ENCODE measurements around the gene CGB5.
"Not testable (repeated sequence)": the region's sequence is repeated elsewhere in the genome, so short reads cannot be mapped to it uniquely, and the experiment has no call there.

Gene CGB5

DNA sequence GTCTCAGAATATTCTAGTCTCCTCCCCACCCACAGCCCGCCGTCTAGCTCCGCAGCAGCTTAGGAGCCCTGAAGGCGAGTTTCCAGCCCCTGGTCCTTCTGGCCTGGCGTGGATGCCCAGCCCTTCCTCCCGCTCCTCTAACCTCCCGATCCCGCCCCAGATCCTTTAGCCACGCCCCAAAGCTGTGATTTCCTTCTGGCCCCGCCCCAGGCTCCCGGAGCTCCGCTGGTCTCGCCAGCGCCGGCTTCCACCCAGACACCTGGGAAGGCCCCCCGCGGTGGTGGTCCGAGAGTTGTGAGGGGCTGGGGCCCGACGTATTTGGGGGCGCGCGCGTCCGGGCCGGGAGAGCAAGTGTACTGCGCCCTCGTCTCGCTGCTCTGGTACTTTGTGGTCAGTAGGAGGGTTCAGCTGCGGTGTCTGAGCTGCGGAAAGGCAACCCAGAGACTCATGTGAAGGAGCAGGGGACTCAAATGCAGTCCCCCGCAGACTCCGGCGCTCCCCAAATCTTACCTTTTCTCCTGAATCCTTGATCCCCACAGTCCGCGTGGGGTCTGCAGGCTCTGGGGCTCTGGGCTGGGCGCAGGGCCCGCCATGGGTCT is 14.1 kb downstream of the CGB5 start, which contains the start of gene CGB7:
CGB7 (minus strand) TSS at position 114 of the 599 bp plus-strand sequence. CDS start 2,374 bp downstream, outside the sequence.
- DNase-seq (ENCODE audit: low read depth): no peak

DNA sequence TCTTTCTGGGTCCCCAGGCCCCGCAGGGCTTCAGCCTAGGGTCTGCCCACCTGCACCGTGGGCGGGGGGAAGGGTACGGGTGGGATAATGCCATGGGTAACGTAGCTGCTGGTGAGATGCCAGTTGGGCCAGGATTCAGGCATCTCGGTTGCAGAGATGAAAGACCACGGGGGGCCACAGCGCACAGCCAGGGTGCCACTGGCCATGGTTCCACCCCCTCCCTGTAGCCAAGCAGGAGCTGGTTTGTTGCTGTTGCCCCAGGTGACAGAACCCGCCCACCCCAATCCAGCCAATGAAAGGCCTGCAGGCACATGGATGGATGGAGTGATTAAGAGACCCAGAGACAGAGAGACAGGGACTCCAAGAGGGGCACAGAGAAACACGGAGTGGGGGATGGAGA is 14.9 kb downstream of the CGB5 start:
- DNase-seq (ENCODE audit: low read depth): no peak

DNA sequence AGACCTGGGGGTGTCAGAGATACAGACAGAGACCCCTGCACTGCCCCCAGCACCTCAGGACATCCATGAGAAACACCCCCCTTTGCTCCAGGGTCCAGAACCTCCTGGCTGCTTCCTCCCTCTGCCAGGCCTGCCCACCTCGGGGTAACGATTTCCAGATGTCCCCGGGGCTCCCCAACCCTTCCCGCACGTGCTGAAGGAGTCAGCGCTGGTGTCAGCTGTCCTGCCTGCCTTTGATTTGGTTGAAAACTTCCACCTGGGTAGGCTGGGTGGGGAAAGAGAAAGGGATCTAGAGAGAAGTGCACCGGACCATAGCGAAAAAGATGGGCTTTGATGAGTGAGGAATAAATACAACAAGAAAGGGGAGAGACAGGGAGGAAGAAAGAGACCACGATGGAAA is 15.4 kb downstream of the CGB5 start:
- DNase-seq (ENCODE audit: low read depth): no peak

DNA sequence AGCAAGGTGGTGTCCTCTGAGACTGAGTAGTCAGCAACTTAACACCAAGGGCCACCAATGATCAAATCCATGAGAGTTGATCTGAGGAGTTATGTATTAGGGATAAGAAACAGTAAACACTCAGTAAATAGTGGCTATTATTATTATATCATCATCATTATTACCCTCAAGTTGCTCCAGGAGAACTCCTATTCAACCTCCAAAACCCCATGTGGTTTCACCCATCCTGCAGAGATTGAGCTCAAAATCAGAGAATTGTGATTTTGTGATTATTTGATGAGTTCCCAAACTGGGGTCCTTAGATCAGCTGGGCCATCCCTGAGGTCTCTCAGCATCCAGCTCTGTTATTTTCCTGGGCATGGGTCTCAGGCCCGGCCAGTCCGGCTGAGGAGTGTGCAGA is 17.4 kb downstream of the CGB5 start:
- no peak for DNase-seq (ENCODE audit: low read depth)

DNA sequence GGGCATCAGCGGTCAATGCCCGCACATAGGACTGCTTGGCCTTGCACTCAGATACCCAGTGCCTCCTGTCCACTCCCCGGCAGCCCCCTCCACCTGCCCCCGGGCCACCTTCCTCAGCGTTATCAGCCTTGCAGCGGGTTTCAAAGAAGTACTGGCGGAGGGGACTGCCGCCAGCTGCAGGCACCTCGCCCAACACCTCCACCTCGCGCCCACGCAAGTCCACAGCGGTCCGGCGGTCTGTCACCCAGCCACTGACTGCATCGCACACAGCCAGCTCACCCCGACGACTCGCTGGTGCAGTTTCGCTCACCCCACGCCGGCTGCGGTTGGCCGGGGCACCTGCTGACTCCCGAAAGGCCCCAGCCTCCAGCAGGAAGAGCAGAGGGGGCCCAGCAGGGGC is 17.8 kb downstream of the CGB5 start:
- DNase-seq (ENCODE audit: low read depth): no peak

DNA sequence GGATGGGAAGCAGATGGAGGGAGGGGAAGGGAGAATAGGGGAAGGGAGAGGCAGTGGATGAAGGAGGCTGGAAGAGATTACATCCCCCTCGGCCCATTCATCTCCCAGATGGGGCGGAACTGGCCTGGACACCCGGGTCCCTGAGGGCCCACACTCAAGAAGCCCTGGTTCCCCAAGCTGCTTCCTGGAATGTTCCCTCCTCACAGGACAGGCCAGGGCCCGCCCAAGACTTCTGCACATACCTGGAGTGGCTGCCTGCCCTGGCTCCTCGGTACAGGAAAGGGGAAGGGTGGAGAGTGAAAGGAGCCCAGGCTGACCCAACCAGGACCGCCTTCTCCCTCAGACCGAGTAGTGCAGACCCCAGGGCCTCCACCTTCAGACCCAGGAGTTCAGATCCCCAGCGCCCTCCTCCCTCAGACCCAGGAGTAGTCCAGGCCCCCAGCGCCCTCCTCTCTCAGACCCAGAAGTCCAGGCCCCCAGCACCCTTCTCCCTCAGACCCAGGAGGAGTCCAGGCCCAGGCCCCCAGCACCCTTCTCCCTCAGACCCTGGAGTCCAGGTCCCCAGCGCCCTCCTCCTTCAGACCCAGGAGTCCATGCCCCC is 20.5 kb downstream of the CGB5 start:
- no peak for DNase-seq (ENCODE audit: low read depth)

DNA sequence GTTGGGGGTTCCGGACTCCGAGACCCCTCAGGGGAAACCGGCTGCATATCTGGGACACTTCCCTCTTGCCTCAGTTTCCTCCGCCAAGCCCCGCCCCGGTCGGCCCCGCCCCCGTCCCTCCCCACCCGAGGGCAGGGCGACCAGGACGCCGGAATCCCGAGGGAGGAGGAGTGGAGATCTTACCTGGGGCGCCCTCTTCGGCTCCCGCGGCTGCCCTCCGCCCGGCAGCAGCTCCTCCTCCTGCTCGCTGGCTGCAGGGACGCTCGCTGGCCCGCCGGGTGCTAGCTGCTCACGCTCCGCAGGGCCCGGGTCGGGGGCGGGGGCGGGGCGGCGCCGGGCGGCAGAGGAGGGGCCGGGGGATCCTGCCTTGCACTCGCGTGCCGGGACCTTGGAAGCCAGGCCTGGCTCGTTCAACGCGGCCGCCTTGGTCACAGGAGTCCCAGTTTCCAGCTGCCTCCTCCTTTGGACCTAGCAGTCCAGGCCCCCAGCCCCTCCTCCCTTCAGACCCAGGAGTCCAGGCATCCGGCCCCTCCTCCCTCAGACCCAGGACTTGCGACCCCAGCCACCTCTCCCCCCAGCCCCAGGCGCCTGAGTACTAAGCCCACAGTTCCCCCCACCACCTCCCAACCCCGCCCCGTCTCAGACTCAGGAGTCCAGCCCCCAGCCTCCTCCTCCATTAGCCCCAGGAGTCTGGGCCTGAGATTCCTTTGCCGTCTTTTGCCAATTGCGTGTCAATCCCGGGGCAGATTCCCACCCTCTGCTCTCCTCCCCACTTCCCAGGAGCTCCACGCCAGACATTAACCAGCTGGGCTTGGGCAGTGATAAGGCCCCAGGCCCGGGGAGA is 21.3 kb downstream of the CGB5 start, which contains the start of gene NTF4:
NTF4 (minus strand) TSS at position 51 of the 844 bp plus-strand sequence. CDS start 2,821 bp downstream, outside the sequence.
- no peak for DNase-seq (ENCODE audit: low read depth)

DNA sequence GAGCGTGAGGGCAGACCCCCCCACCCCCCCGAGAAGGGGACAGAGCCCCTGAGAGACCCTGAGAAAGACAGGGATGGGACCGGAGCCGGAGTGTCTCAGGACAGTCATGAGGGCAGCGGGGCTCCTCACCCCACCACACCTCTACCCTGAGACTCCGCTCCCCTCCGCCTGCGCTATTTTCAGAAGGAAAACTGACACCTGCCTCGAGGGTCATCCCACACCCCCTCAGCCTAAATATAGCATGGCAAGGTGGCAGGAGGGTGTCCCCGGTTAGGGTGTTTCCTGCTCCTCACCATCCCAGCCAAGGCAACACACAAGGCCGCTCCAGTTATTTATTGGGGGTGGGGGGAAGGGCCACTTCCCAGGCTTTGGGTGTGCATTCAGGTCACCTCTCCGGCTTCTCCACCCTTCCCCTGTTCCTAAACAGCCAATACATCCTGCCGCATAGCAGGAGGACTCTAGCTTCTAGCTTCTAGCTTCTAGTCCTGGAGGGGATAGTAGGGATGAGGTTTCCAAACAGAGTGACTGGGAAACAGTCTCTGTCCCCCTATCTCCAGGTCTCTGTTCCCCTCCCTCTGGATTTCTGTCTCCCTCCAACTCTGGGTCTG is 22.4 kb downstream of the CGB5 start:
- no peak for DNase-seq (ENCODE audit: low read depth)

DNA sequence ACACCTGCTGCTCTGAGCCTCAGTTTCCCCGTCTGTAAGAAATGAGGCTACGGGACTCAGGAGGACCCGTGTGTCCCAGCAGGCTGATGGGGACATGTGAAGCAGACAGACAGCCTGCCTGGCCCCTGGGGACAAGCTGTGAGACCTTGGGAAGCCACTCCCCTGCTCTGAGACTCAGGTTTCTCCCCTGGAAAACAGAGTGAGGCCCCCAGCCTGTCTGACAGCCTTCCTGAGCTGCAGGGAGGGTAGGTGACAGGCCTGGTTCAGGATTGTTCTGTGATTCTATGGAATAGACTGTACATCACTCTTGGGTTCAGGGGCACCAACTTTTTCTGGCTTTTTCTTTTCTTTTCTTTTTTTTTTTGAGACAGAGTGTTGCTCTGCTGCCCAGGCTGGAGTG is 23.9 kb downstream of the CGB5 start:
- no peak for DNase-seq (ENCODE audit: low read depth)

DNA sequence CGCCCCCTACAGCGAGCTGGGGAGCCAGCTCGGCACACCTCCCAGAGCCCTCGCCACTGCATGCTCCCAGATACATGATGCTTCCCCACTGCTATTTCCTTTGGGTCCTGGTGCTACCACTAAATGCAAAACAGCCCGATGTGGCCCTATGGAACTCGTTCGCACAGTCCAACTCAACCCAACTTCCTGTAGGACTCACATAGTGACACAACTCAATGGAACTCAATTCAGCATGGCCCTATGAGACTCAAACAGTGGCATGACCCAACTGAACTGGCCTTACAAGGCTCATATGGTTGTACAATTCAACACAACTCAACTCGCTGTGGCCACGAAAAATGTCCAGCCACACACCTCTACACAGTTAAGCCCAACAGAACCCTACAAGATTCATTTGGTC is 25.4 kb downstream of the CGB5 start:
- no peak for DNase-seq (ENCODE audit: low read depth)

DNA sequence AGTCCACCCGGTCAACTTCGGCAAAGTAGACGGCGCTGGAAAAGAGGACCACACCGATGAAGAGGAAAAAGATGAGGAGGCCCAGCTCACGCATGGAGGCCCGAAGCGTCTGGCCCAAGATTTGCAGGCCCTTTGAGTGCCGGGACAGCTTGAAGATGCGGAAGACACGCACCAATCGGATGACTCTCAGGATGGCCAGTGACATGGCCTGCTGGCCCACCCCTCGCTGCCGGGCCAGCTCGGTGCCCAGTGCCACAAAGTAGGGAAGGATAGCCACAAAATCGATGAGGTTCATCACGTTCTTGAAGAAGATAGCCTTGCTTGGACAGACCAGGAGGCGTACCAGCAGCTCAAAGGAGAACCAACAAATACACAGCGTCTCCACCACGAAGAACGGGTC is 26.8 kb downstream of the CGB5 start:
- no peak for DNase-seq (ENCODE audit: low read depth)

DNA sequence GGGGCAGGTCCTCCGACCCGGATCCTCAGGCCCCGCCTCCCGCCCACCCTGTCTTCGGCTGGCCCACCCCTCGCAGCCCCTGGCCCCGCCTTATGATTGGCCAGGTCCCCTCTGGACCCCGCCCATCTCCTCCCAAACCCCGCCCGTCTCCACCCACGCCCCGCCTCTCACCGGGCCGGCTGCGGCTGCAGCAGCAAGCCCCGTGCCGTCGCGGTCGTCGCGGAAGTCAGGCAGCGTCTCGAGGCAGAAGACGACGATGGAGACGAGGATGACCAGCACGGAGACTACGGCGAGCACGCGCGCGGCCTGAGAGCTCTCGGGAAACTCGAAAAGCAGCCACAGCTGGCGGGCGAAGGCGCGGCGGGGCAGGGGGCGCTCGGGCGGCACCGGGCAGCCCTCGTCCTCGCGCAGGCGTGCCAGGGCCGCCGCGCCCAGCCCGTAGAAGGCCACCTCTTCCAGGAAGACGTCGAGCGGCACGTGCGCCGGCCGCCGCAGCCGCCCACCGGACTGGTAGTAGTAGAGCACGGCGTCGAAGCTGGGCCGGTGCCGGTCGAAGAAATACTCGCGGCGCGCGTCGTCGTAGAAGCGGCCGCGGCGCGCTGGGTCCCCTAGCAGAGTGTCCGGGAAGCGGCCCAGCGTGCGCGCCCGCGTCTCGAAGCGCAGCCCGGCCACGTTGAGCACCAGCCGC is 28.4 kb downstream of the CGB5 start:
- DNase-seq (ENCODE audit: low read depth): no peak

DNA sequence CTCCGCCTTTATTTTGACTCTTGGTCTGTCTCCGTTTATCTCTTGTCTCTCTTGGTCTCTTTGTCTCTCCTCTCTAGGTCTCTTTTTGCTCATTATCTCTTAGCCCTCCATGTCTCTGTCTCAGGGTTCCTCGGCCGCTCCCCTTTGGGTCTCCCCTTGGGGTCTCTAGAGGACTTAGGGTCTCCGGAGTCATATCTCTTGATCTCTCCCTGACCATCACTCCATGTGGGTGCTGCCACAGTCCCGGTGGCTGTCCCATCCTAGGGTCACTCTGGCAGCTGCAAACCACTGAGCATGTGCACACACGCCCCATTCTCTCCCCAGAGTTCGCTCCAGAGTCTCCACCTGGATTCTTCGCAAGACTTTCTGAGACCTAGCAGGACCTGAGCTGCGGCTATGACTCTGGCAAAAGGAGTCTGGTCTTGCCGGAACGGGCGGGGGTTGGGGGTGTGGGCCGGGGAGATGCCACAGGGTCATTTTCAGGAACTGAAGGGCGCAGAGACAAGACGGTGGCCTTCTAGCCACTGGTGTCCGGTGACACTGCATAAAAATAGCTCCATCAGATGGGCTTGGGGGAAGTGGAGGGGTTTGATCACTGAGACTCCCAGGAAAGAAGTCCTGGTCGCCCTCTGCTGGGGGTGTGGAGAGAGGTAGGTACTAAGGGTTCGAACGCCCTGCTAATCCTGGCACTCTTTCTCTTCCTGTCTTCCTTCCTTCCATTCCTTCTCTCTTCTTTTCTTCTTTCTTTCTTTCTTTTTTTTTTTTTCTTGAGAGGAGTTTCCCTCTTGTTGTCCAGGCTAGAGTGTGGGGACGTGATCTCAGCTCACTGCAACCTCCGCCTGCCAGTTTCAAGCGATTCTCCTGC is 30.1 kb downstream of the CGB5 start:
- DNase-seq (ENCODE audit: low read depth): no peak

DNA sequence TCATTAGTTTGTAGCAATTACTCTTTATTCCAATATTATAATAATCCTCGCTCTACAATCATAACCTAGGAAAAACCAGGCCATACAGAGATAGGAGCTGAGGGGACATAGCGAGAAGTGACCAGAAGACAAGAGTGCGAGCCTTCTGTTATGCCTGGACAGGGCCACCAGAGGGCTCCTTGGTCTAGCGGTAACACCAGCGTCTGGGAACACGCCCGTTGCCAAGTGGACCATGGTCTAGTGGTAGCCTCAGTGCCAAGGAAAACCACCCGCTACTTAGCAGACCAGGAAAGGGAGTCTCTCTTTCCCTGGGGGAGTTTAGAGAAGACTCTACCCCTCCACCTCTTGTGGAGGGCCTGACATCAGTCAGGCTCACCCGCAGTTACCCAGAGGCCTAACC is 31.2 kb downstream of the CGB5 start:
- not testable (repeated sequence) for DNase-seq (ENCODE audit: low read depth)

DNA sequence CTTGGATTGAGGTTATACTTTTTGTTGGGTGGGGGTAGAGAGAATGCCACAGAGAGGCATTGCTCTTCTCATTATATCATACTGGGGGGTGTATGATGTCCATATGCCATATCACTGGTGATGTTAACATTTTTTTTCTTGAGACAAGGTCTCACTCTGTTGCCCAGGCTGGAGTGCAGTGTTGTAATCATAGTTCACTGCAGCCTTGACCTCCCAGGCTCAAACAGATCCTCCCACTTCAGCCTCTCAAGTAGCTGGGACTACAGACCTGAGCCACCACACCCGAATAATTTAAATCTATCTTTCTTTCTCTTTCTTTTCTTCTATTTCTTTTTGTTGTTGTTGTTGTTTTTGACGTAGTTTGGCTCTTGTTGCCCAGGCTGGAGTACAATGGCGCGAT is 36.7 kb downstream of the CGB5 start:
- DNase-seq (ENCODE audit: low read depth): no peak

DNA sequence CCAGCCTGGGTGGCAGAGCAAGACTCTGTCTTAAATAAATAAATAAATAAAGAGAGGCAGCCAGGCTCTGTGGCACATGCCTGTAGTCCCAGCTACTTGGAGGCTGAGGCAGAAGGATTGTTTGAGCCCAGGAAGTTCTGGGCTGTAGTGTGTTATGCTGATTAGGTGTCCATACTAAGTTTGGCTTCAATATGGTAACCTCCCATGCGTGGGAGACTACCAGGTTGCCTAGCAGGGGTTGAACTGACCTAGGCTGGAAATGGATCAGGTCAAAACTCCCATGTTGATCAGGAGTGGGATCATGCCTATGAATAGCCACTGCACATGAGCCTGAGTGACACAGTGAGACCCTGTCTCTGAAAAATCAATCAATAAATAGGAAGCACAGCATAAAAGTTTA is 37.6 kb downstream of the CGB5 start:
- no peak for DNase-seq (ENCODE audit: low read depth)

DNA sequence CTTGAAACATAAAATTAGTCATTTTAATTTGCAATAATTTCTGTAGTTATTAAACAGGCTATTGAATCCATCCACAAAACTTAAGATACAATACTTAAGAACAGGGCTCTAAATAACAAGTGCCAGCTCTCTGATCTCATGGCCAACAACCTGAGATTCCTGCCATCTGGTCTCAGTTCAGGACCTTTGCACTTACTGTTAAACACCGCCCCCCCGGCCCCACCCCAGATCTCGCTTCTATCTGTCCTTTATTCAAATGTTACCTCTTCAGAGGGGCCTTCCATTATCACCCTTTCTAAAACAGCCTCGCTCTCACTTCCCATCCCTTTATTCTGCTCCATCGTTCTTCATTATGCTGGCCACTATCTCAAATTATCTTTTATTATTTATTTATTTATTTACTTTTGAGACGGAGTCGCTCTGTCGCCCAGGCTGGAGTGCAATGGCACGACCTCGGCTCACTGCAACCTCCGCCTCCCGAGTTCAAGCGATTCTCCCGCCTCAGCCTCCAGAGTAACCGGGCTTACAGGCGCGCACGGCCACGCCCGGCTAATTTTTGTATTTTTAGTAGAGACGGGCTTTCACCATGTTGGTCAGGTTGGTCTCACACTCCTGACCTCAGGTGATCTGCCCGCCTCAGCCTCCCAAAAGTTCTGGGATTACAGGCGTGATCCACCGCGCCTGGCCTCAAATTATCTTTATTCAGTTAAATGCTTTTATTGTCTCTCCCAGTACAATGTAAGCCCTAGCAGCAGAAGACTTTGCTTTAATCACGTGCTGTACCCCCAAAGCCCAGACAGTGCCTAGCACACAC is 40.8 kb downstream of the CGB5 start:
- DNase-seq (ENCODE audit: low read depth): no peak

DNA sequence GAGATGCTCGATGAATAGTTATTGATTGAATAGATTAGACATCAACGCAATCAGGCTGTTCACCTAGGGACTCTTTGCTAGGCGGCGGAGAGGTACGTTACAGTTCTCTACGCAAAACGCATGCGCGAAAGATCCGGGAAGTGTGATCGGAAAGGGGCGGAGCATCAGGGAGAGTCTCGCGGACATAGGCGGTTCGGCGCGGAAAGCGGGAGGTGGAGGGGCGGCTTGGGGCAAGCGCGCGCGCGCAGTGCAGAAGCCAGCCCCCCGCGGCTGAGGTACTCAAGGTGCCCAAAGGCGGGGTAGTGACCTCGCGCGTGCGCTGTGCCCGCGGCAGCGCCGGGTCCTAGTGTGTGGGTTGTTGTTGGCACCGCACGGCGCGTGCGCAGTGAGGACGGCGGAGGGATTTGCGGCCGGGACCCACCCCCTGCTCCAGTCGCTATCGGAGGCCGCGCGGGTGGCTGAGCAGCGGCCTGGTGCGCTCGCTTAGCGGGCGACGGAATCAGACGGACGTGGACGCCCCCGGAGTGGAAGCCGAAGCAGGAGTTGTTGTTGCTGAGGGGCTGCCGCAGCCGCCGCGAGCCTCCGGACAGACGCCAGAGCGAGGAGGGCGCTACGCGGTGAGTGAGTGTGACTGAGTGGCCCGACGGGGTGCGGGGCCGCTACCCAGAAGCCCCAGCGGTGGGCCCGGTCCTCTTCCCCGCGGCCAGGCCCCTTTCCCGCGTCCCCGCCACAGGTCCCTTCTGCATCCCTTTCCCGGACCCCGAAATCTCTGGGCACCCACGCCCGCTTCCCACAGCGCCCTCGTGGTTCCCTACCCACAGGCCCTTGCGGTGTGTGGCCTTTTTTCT is 41.6 kb downstream of the CGB5 start, which contains the start of gene SNRNP70:
SNRNP70 (plus strand) TSS at position 432 of the 848 bp plus-strand sequence. CDS start 964 bp downstream, outside the sequence.
- peak; percentile 98 for DNase-seq (ENCODE audit: low read depth)

DNA sequence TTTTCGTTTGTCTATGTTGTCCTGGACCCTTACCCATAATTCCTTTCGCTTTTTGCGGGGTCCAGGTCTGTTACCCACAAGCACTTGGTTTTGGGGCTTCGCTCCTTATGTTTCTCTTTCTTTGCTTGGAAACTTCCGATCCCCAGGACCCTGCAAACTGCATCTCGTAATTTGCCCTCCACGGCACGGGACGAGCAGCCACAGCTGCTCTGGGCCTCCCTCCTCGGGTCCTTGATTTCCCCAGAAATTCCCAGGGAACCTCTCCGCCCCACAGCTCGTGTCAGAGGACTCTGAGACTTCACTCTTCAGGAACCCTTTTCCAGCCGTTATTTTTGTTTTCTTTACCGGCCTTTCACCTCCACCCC is 42.2 kb downstream of the CGB5 start:
- DNase-seq (ENCODE audit: low read depth): no peak

All from stimulated activated CD8-positive, alpha-beta memory T cell treated with anti-CD3 and anti-CD28 coated beads, Interleukin-12 subunit alpha, Interleukin-12 subunit beta, amount 100 ng/mL, for 1 hour (primary cell).